Measurements from ENCODE around the gene ELMO1.
A peak's percentile ranks its signal among the peaks of the same experiment; 100 is the strongest.

The ELMO1 gene

GRCh38 chr7:37448636-37449361 is at the start of gene ELMO1:
TSS of gene ELMO1 (minus strand) at chr7:37448864. CDS start at chr7:37342690, 106,174 bp downstream.
- DNase-seq, result peak; percentile 59

- no peak for DNase-seq
Measured at GRCh38 chr7:37497576-37497975, 48.9 kb upstream of the ELMO1 start.

GRCh38 chr7:37495574-37496184 is 47.0 kb upstream of the ELMO1 start:
- peak; percentile 7 for DNase-seq

GRCh38 chr7:37494926-37495325 is 46.3 kb upstream of the ELMO1 start:
- no peak for DNase-seq

- DNase-seq, result no peak
Measured at GRCh38 chr7:37493810-37494209, 45.1 kb upstream of the ELMO1 start.

- no peak for DNase-seq
Measured at GRCh38 chr7:37493123-37493522, 44.5 kb upstream of the ELMO1 start.

- DNase-seq, result no peak
Measured at GRCh38 chr7:37491919-37492694, 43.4 kb upstream of the ELMO1 start.

- DNase-seq, result no peak
Measured at GRCh38 chr7:37489703-37490102, 41.0 kb upstream of the ELMO1 start.

GRCh38 chr7:37488163-37488764 is 39.6 kb upstream of the ELMO1 start:
- no peak for DNase-seq

- no peak for DNase-seq
Measured at GRCh38 chr7:37484426-37485073, 35.9 kb upstream of the ELMO1 start.

GRCh38 chr7:37483627-37484026 is 35.0 kb upstream of the ELMO1 start:
- DNase-seq, result no peak

GRCh38 chr7:37482953-37483352 is 34.3 kb upstream of the ELMO1 start:
- DNase-seq, result no peak

GRCh38 chr7:37482505-37482904 is 33.8 kb upstream of the ELMO1 start:
- DNase-seq, result no peak

- DNase-seq, result no peak
Measured at GRCh38 chr7:37481722-37482288, 33.1 kb upstream of the ELMO1 start.

GRCh38 chr7:37481154-37481553 is 32.5 kb upstream of the ELMO1 start:
- no peak for DNase-seq

GRCh38 chr7:37480041-37481031 is 31.7 kb upstream of the ELMO1 start:
- no peak for DNase-seq

GRCh38 chr7:37476881-37477450 is 28.3 kb upstream of the ELMO1 start:
- no peak for DNase-seq

GRCh38 chr7:37476428-37476827 is 27.8 kb upstream of the ELMO1 start:
- DNase-seq, result no peak

- no peak for DNase-seq
Measured at GRCh38 chr7:37475646-37476045, 27.0 kb upstream of the ELMO1 start.

- DNase-seq, result no peak
Measured at GRCh38 chr7:37471619-37472018, 23.0 kb upstream of the ELMO1 start.

GRCh38 chr7:37467002-37467401 is 18.3 kb upstream of the ELMO1 start:
- DNase-seq, result no peak
